OCI-LY1 (cell line): ENCODE results near the gene L1CAM.
A peak's percentile ranks its signal among the peaks of the same experiment; 100 is the strongest.

Experiments
- H2AFZ ChIP-seq: fragments of 200-600 bp; sonication (generic), shearing (Covaris generic); 2 replicates; pipeline ENCODE4 v1.6.0; 2014; ENCODE audit warnings: antibody characterized with exemption, mild to moderate bottlenecking, low read length
- H3F3A ChIP-seq: fragments of 200-600 bp; sonication (generic), shearing (Covaris generic); 2 replicates; pipeline ENCODE4 v1.6.0; 2014; ENCODE audit warnings: mild to moderate bottlenecking, antibody characterized with exemption, low read length, moderate library complexity; ENCODE audit not compliant: insufficient read depth
- H3K27ac ChIP-seq: fragments of 200-600 bp; sonication (generic); 2 replicates; pipeline ENCODE4 v1.5.1; 2014; ENCODE audit warnings: low read length, mixed run types, mild to moderate bottlenecking, low read depth; ENCODE audit not compliant: poor library complexity, severe bottlenecking
- H3K27me3 ChIP-seq: fragments of 200-600 bp; sonication (generic); 2 replicates; pipeline ENCODE4 v1.6.0; 2014; ENCODE audit warnings: antibody characterized with exemption, mild to moderate bottlenecking, low read length, moderate library complexity; ENCODE audit not compliant: insufficient read depth
- H3K36me3 ChIP-seq: fragments of 200-600 bp; sonication (generic); 2 replicates; pipeline ENCODE4 v1.6.1; 2014; ENCODE audit warnings: mild to moderate bottlenecking, antibody characterized with exemption, low read length, moderate library complexity, mixed read lengths; ENCODE audit not compliant: insufficient read depth
- H3K4me1 ChIP-seq: fragments of 200-600 bp; sonication (generic); 2 replicates; pipeline ENCODE4 v1.5.1; 2014; ENCODE audit warnings: mild to moderate bottlenecking, low read length, moderate library complexity; ENCODE audit not compliant: insufficient read depth, severe bottlenecking
- H3K4me2 ChIP-seq: fragments of 200-600 bp; sonication (generic), shearing (Covaris generic); 2 replicates; pipeline ENCODE4 v1.6.1; 2014; ENCODE audit warnings: low read length
- H3K4me3 ChIP-seq: fragments of 200-600 bp; sonication (generic); 2 replicates; pipeline ENCODE4 v1.5.1; 2014; ENCODE audit warnings: low read length, low read depth, mild to moderate bottlenecking, mixed read lengths; ENCODE audit not compliant: poor library complexity, severe bottlenecking
- H3K79me2 ChIP-seq: fragments of 200-600 bp; shearing (Covaris generic); 2 replicates; pipeline ENCODE4 v1.6.1; 2016; ENCODE audit warnings: mixed run types, low read length, mixed read lengths; ENCODE audit not compliant: insufficient read depth
- H3K9ac ChIP-seq: fragments of 200-600 bp; sonication (generic), shearing (Covaris generic); 2 replicates; pipeline ENCODE4 v1.6.1; 2014; ENCODE audit warnings: mild to moderate bottlenecking, low read length, mixed read lengths
- H3K9me2 ChIP-seq: fragments of 200-600 bp; sonication (generic), shearing (Covaris generic); 2 replicates; pipeline ENCODE4 v1.6.1; 2014; ENCODE audit warnings: low read depth, mild to moderate bottlenecking, low read length, mixed read lengths
- H3K9me3 ChIP-seq: fragments of 200-600 bp; shearing (Covaris generic); 2 replicates; pipeline ENCODE4 v1.6.1; 2014; ENCODE audit warnings: low read length, mixed read lengths
- H4K20me1 ChIP-seq: fragments of 200-600 bp; sonication (generic), shearing (Covaris generic); 2 replicates; pipeline ENCODE4 v1.6.0; 2016; ENCODE audit warnings: mild to moderate bottlenecking, low read length; ENCODE audit not compliant: insufficient read depth
- EZH2 ChIP-seq: fragments of 200-600 bp; sonication (generic), shearing (Covaris generic); IDR thresholded peaks from 2 replicates; pipeline ENCODE4 v1.8.0; 2017; ENCODE audit warnings: borderline replicate concordance, mixed run types, mild to moderate bottlenecking, antibody characterized with exemption, low read length, moderate library complexity, mixed read lengths
- TF ChIP-seq, protein P1 (sequence below): fragments of 200-600 bp; sonication (generic), shearing (Covaris generic); IDR thresholded peaks from 2 replicates; pipeline ENCODE4 v1.5.1; 2017; ENCODE audit warnings: mild to moderate bottlenecking, antibody characterized with exemption, low read length, moderate library complexity, mixed read lengths

L1CAM gene

DNA sequence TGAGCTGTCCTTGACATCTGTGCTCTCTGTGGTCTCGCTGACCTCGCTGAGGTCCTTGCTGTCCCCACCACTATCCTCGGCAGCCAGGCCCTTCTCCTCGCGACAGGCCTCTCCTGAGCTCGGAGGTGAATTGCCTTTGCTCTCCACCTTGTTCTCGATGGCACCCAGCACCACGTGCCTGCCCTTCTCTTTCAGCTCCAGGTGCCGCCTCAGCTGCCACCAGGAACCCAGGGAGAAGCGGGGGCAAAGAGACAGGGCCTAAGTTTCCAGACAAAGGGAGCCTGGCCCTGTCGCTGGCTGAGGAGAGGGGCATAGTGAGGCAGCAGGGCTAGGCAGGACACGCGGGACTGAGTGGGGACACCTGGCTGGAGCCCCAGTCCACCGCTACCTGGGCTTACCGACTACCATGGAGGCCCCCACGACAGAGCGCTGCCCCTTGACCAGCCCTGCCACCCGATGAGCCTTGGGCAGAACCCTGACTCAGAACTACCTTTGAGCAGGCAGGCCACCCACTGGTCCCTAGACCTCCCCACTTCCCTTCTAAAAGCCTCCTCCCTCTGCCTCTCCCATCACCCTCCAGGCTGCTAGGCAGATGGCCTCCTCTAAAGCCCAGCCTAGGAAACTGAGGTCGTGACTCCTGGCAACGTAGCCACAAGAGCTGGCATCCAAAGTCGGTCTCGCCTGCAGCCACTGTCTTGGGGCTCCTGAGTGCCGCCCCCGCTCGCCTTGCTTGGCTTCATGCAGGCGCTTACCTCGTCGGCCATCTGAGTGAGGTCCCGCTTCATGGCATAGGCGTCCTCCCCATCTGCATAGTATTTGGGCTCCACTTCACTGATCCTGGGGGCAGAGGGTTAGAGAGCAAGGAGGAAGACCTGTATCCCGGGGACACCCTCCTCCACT is 44.3 kb upstream of the L1CAM start:
- TF ChIP-seq, protein P1, sequence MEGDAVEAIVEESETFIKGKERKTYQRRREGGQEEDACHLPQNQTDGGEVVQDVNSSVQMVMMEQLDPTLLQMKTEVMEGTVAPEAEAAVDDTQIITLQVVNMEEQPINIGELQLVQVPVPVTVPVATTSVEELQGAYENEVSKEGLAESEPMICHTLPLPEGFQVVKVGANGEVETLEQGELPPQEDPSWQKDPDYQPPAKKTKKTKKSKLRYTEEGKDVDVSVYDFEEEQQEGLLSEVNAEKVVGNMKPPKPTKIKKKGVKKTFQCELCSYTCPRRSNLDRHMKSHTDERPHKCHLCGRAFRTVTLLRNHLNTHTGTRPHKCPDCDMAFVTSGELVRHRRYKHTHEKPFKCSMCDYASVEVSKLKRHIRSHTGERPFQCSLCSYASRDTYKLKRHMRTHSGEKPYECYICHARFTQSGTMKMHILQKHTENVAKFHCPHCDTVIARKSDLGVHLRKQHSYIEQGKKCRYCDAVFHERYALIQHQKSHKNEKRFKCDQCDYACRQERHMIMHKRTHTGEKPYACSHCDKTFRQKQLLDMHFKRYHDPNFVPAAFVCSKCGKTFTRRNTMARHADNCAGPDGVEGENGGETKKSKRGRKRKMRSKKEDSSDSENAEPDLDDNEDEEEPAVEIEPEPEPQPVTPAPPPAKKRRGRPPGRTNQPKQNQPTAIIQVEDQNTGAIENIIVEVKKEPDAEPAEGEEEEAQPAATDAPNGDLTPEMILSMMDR = no peak
- no peak for TF ChIP-seq EZH2
- Histone ChIP-seq H3K79me2 (no peaks in the 10 kb centered on the region), H3K4me3 (no peak overlapping the region), H2AFZ (no peak overlapping the region), H3K36me3 (peaks cover 31% of the 10 kb centered on the region; the same call in 1 of the 2 replicates), H4K20me1 (no peaks in the 10 kb centered on the region), H3K9ac (peak overlapping the region; percentile 47; the same call in 1 of the 2 replicates), H3F3A (no peaks in the 10 kb centered on the region), H3K9me2 (no peaks in the 10 kb centered on the region), H3K27me3 (no peaks in the 10 kb centered on the region), H3K27ac (peak overlapping the region; percentile 79), H3K4me2 (peak overlapping the region; percentile 73; the same call in 1 of the 2 replicates), H3K4me1 (peaks cover 41% of the 10 kb centered on the region), H3K9me3 (no peaks in the 10 kb centered on the region)

DNA sequence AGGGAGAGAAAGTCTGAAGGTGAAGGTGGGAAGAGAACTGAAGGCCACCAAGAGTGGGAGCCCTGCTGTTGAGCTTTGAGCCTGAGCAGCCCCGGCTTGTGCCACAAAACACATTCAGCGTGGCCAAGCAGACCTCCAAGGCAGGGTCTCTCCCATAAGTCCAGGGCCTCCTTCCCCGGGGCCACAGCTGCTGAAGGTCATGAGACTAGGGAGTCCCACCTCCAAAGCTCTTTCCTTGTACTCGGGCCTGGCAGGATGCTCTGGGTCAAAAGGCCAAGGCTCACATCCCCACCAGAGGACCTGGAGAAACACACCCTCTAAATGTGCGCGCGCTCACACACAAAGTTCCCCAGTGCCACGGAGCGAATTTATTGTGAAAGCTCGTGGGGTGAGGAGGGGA is 43.6 kb upstream of the L1CAM start:
- Histone ChIP-seq H3F3A (no peaks in the 10 kb centered on the region), H4K20me1 (no peaks in the 10 kb centered on the region), H3K27me3 (no peaks in the 10 kb centered on the region), H3K4me3 (peak overlapping the region; percentile 59), H3K9me3 (no peaks in the 10 kb centered on the region), H3K36me3 (peaks cover 31% of the 10 kb centered on the region; the same call in 1 of the 2 replicates), H2AFZ (no peak overlapping the region), H3K4me2 (peak overlapping the region; percentile 73), H3K4me1 (peaks cover 48% of the 10 kb centered on the region), H3K9me2 (no peaks in the 10 kb centered on the region), H3K9ac (peak overlapping the region; percentile 47), H3K79me2 (no peaks in the 10 kb centered on the region), H3K27ac (peak overlapping the region; percentile 79)
- TF ChIP-seq, protein P1 = no peak
- TF ChIP-seq EZH2 = no peak

DNA sequence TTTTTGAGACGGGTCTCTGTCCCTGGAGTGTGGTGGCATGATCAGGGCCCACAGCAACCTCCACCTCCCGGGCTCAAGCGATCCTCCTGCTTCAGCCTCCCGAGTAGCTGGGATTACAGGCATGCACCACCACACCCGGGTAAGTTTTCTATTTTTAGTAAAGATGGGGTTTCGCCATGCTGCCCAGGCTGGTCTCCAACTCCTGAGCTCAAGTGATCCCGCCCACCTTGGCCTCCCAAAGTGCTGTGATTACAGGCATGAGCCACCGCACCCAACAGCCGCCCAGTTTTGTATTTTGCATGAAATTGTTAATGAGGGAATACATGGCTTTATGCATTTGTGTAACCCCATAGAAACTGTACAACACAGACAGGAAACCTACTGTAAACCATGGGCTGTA is 42.9 kb upstream of the L1CAM start:
- Histone ChIP-seq H3K27me3 (no peaks in the 10 kb centered on the region), H3K36me3 (peaks cover 31% of the 10 kb centered on the region; the same call in 1 of the 2 replicates), H4K20me1 (no peaks in the 10 kb centered on the region), H3K79me2 (no peaks in the 10 kb centered on the region), H3K4me1 (peaks cover 51% of the 10 kb centered on the region), H3K9ac (peak overlapping the region; percentile 47), H3K4me2 (peak overlapping the region; percentile 73), H2AFZ (no peak overlapping the region), H3K27ac (peak overlapping the region; percentile 79), H3K4me3 (peak overlapping the region; percentile 59), H3K9me2 (no peaks in the 10 kb centered on the region), H3F3A (no peaks in the 10 kb centered on the region), H3K9me3 (no peaks in the 10 kb centered on the region)
- TF ChIP-seq, protein P1 = no peak
- no peak for TF ChIP-seq EZH2
